ENCODE measurements around the gene NRM.
A peak's percentile ranks its signal among the peaks of the same experiment; 100 is the strongest.
"Not testable (repeated sequence)": the region's sequence is repeated elsewhere in the genome, so short reads cannot be mapped to it uniquely, and the experiment has no call there.

NRM gene

GRCh38 chr6:30664994-30665767, 25.6 kb downstream of the NRM start:
- DNase-seq, result no peak

- not testable (repeated sequence) for DNase-seq
Measured at GRCh38 chr6:30657922-30658321, 32.9 kb downstream of the NRM start.

- no peak for DNase-seq
Measured at GRCh38 chr6:30657454-30657853, 33.3 kb downstream of the NRM start.

GRCh38 chr6:30656513-30656912, 34.3 kb downstream of the NRM start:
- DNase-seq, result peak; percentile 78 to 84

- no peak for DNase-seq
Measured at GRCh38 chr6:30655743-30656094, 35.1 kb downstream of the NRM start.

- DNase-seq, result no peak
Measured at GRCh38 chr6:30654798-30655742, 35.7 kb downstream of the NRM start.

- DNase-seq, result no peak
Measured at GRCh38 chr6:30651143-30651542, 39.6 kb downstream of the NRM start.

- peak; percentile 68 to 71 for DNase-seq
Measured at GRCh38 chr6:30647242-30648116, 43.3 kb downstream of the NRM start.

GRCh38 chr6:30646450-30647241, 44.1 kb downstream of the NRM start, which contains the start of gene C6orf136:
Gene C6orf136 (plus strand): TSS chr6:30647133. CDS start chr6:30647232, 99 bp downstream.
- peak; percentile 88 to 89 for DNase-seq

GRCh38 chr6:30645989-30646388, 44.8 kb downstream of the NRM start:
- no peak for DNase-seq

- no peak for DNase-seq
Measured at GRCh38 chr6:30644769-30645168, 46.0 kb downstream of the NRM start.

- peak in 1 of 2 experiments; percentile 21 for DNase-seq
Measured at GRCh38 chr6:30643656-30644055, 47.1 kb downstream of the NRM start.

- peak; percentile 49 to 63 for DNase-seq
Measured at GRCh38 chr6:30641048-30641447, 49.7 kb downstream of the NRM start.

GRCh38 chr6:30640481-30640880, 50.3 kb downstream of the NRM start:
- no peak for DNase-seq

All from Kasumi-1 (cell line).